Measurements from ENCODE around the gene PANK1. TPM values are rescaled to one million over a fixed set of nuclear protein-coding genes. Genes with fewer than 3 reads are reported as not detected.

Gene PANK1
- total RNA-seq, 2 donors from 2014 or later: 4.5 to 10.5 TPM

DNA sequence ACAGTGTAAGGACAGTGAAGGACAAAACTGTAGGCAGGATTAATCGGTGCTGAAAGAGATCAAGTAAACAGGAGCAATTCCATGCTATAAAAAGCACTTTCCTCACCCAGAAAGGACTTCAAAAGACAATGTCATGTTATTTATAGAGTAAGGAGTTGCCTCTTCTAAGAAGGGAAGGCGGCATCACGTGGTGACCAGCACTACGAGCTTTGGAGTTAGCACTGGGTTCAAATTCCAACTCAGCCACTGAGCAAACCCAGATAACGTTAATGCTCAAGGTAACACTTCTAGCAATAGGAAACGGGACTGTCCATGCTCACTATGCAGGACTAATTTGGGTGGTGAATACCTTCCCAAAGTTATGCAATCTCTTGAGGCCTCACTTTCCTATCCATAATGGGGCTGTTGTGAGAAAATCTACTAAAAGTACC lies 715 bp upstream of the PANK1 start:
- H3K4me1 Mint-ChIP-seq (ENCODE audit: low read depth in 2 of 2): peaks cover 7 to 9% of the 10 kb centered on the region in 2 donors
- H3K27ac Mint-ChIP-seq: peak overlapping the region; percentile 42 to 63
- no peak for DNase-seq (ENCODE audit: low spot score)
- ATAC-seq: no peak
- H3K9me3 Mint-ChIP-seq: no peaks in the 10 kb centered on the region
- H3K27me3 Mint-ChIP-seq: peaks cover 26 to 28% of the 10 kb centered on the region in 2 donors
- H3K4me3 Mint-ChIP-seq: peak overlapping the region; percentile 98
- H3K36me3 Mint-ChIP-seq: no peaks in the 10 kb centered on the region

DNA sequence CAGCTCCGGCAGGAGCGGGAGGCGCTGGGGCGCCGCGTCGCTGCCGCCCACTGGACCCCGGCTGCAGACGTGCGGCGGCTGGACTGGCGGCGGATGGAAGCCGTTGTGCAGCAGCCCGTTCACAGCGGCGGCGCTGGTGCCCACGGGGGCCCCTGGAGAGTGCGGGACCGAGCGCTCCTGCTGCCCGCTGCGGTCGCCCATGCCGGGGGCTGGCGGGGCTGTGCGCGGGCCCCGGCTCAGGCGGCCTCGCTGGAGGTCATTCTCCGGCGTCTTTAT lies 413 bp downstream of the PANK1 start:
- DNase-seq (ENCODE audit: low spot score) (no peak), ATAC-seq (peak; percentile 58 to 69)
- H3K36me3 Mint-ChIP-seq: no peaks in the 10 kb centered on the region
- no peaks in the 10 kb centered on the region for H3K9me3 Mint-ChIP-seq
- H3K27me3 Mint-ChIP-seq: peaks cover 19 to 22% of the 10 kb centered on the region in 2 donors
- H3K4me1 Mint-ChIP-seq (ENCODE audit: low read depth in 2 of 2): peaks cover 7 to 9% of the 10 kb centered on the region in 2 donors
- H3K4me3 Mint-ChIP-seq: no peak overlapping the region
- H3K27ac Mint-ChIP-seq: no peak overlapping the region

DNA sequence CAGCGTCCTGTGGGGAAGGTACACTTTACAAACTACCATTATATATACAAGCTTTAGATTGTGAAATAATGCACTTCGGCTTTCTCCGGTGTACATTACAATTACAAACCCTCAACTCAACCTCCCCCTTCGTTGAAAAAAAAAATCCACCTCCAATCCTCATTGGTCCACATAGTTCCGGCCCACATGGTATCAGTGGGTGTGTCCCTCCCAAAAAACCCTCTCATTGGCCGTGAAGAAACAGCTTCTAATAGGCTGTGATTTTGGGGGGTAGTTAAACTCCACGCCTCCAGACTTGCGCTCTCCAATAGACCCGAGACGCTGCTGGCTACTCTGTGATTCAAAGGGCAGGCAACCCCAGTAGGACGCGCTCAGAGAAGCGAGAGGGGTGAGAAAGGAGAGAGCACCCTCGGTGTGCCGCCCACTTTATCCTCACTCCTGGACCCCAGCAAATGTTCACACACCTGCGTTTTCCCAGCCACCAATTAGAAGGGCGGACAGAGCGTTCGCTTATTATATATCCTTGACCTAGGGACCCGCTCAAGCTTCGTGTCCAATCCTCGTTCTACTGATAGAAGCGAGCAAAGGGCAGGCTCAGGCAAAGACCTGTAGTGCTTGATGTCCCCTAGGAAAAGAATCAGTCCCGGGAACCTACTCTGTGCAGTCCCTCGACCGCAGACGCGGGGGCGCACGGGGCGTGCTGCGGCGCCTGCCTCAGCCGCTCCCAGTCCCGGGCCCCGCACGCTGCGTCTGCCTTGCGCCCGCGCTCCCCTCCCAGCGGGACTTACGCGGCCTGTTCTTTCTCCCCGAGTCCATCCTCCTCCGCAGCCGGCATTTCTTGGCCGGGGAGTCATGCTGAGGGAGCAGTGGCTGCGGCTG lies 991 bp downstream of the PANK1 start:
- Mint-ChIP-seq H3K4me1 (ENCODE audit: low read depth in 2 of 2) (peaks cover 7 to 9% of the 10 kb centered on the region in 2 donors), H3K9me3 (no peaks in the 10 kb centered on the region), H3K27ac (no peak overlapping the region), H3K36me3 (no peaks in the 10 kb centered on the region), H3K27me3 (peaks cover 16 to 18% of the 10 kb centered on the region in 2 donors), H3K4me3 (no peak overlapping the region)
- peak; percentile 92 to 94 for ATAC-seq
- DNase-seq (ENCODE audit: low spot score): peak; percentile 77

DNA sequence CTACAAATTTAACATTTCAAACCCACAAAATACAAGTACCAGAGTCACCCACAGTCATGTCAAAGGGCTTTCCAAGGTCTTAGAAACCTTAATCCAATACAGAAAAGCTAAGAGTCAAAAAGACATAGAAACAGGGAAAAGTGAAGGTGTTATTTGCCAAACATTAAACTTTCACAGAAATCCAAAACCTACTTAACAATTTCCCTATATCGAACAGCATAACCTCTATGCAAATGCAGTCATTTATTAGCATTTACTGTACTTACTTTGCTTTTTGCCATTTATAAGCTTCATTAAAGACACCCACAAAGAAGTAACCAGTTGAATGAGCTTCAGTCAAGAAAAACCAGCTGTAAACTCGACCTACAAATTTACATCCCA lies 1.6 kb downstream of the PANK1 start:
- Mint-ChIP-seq H3K27ac (no peak overlapping the region), H3K36me3 (no peaks in the 10 kb centered on the region), H3K4me3 (no peak overlapping the region)

DNA sequence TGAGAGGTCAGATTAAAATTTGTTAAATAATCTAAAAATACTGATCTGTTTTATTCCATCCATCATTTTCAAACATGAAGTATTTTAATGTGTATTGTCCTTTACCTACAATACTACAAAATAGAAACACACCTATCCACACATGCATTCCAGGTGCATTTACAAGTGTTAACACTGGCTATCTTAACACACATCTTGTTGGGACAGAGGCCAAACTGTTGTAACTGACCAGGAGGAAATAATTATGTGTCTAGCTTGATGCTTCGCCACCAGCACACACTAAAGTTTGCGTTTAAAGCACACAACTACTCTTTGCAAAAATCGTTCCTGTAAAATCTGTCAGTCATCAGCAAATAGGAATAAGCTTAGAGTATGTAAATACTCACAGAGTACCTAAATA lies 2.8 kb downstream of the PANK1 start:
- Mint-ChIP-seq H3K27ac (no peak overlapping the region), H3K27me3 (peaks cover 8 to 9% of the 10 kb centered on the region in 2 donors)
- ATAC-seq: no peak

More for the DNA sequence above, 1.6 kb downstream of the PANK1 start:
- Mint-ChIP-seq H3K27me3 (peaks cover 13 to 15% of the 10 kb centered on the region in 2 donors), H3K9me3 (no peaks in the 10 kb centered on the region), H3K4me1 (ENCODE audit: low read depth in 2 of 2) (peaks cover 7 to 9% of the 10 kb centered on the region in 2 donors)
- DNase-seq (ENCODE audit: low spot score) (no peak), ATAC-seq (no peak)

DNA sequence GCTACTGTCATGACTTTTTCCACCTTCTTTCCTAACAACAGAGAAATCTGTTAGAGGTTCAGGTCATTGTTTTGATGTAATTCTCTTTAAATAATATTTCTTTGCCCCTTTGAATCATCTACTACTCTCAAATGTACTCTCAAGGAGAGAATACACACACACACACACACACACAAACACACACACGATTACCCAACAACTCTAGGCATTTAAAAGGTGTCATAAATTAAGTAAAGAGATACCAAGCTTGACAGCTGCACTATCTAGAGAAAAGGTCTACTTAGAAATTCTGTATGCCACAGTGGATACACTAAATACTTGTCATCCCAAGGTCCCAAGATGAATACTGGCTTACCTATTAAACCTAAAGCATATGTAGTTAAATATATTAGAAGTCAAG lies 4.8 kb downstream of the PANK1 start:
- Mint-ChIP-seq H3K9me3 (no peaks in the 10 kb centered on the region), H3K4me3 (no peak overlapping the region), H3K27ac (no peak overlapping the region)

More for the DNA sequence above, 2.8 kb downstream of the PANK1 start:
- peaks cover 7 to 9% of the 10 kb centered on the region in 2 donors for H3K4me1 Mint-ChIP-seq (ENCODE audit: low read depth in 2 of 2)
- no peaks in the 10 kb centered on the region for H3K9me3 Mint-ChIP-seq
- no peaks in the 10 kb centered on the region for H3K36me3 Mint-ChIP-seq
- H3K4me3 Mint-ChIP-seq: no peak overlapping the region
- no peak for DNase-seq (ENCODE audit: low spot score)

DNA sequence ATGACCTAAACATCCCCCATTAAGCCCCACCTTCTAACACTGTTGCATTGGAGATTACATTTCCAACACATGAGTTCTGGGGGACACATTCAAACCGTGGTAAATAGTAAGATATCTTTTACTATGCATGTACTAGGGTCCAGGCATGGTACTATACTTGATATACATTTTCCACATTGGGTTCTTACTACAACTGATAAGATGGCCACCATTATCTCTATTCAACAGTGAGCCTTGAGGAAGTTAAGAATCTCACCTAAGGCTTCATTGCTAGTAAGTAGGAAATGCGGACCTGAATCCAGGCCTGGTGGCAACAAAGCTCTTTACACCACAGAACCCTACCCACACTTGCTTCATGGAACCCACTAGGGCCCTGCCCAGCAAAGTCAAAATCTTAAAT lies 5.7 kb downstream of the PANK1 start:
- H3K27ac Mint-ChIP-seq: no peak overlapping the region
- no peaks in the 10 kb centered on the region for H3K27me3 Mint-ChIP-seq
- ATAC-seq (no peak), DNase-seq (ENCODE audit: low spot score) (no peak)
- no peak overlapping the region for H3K4me3 Mint-ChIP-seq
- H3K4me1 Mint-ChIP-seq (ENCODE audit: low read depth in 2 of 2): no peaks in the 10 kb centered on the region
- H3K36me3 Mint-ChIP-seq: no peaks in the 10 kb centered on the region
- no peaks in the 10 kb centered on the region for H3K9me3 Mint-ChIP-seq

More for the DNA sequence above, 4.8 kb downstream of the PANK1 start:
- ATAC-seq (no peak), DNase-seq (ENCODE audit: low spot score) (no peak)
- Mint-ChIP-seq H3K4me1 (ENCODE audit: low read depth in 2 of 2) (peaks cover 3% of the 10 kb centered on the region in 2 donors), H3K27me3 (peaks cover 0 to 2% of the 10 kb centered on the region in 2 donors), H3K36me3 (no peaks in the 10 kb centered on the region)

DNA sequence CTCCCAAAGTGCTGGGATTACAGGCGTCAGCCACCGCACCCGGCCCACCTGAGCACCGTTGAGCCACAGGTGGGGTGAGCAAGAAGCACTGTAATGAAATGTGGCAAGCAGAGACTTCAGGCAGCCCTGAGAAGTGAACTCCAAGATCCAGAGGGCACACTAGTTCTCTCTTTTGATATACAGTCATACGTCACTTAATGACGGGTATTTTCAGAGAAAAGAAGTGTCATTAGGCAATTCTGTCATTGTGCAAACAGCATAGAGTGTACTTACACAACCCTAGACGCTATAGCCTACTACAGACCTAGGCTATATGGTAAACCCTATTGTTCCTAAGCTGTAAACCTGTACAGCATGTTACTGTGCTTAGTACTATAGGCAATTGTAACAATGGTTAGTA lies 7.9 kb downstream of the PANK1 start:
- ATAC-seq: no peak
- Mint-ChIP-seq H3K27me3 (no peaks in the 10 kb centered on the region), H3K36me3 (no peaks in the 10 kb centered on the region), H3K4me3 (no peak overlapping the region), H3K4me1 (ENCODE audit: low read depth in 2 of 2) (no peaks in the 10 kb centered on the region), H3K27ac (no peak overlapping the region), H3K9me3 (no peaks in the 10 kb centered on the region)
- DNase-seq (ENCODE audit: low spot score): no peak

DNA sequence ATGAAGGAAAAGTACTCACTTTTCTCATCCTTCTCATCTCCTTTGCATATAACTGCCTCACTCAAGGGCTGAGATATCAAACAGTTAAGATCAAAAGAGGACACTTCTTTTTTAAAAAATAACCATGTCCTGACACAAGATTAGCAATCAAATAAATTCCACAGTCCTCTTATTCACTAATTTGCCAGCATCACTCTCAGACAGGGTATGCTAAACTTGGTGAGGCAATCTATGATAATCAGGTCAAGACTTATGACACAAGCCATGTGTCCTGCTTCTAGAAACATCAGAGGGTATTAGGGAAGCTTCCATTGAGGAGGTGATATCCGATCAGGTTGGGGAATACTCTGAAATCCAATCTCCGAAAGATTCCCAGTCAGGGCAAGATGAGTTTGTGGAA lies 10.4 kb downstream of the PANK1 start:
- Mint-ChIP-seq H3K9me3 (no peaks in the 10 kb centered on the region), H3K4me1 (ENCODE audit: low read depth in 2 of 2) (no peaks in the 10 kb centered on the region), H3K36me3 (no peaks in the 10 kb centered on the region), H3K27me3 (no peaks in the 10 kb centered on the region), H3K4me3 (no peak overlapping the region), H3K27ac (no peak overlapping the region)
- no peak for ATAC-seq
- no peak for DNase-seq (ENCODE audit: low spot score)

DNA sequence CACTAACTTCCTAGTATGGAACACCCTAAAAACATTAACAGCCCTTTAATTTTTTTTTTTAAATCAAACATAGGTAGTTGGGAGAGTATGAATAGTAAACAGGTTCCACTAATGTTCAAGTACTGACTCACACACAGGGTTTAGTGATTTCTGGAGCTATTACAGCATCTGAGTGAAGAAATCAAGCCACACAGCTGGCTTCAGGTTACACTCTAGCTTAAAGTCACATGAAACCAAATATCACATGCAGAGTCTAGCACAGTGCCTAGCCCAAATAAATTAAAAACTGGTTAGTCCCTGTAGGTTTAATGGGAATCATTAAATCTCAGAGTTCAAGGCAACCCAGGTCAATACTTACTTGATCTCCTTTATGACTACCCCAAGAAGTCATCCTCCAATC lies 11.6 kb downstream of the PANK1 start:
- Mint-ChIP-seq H3K4me3 (no peak overlapping the region), H3K27me3 (no peaks in the 10 kb centered on the region), H3K9me3 (no peaks in the 10 kb centered on the region), H3K36me3 (no peaks in the 10 kb centered on the region), H3K4me1 (ENCODE audit: low read depth in 2 of 2) (no peaks in the 10 kb centered on the region), H3K27ac (no peak overlapping the region)
- ATAC-seq (peak in 1 of 2 donors; percentile 41), DNase-seq (ENCODE audit: low spot score) (no peak)

DNA sequence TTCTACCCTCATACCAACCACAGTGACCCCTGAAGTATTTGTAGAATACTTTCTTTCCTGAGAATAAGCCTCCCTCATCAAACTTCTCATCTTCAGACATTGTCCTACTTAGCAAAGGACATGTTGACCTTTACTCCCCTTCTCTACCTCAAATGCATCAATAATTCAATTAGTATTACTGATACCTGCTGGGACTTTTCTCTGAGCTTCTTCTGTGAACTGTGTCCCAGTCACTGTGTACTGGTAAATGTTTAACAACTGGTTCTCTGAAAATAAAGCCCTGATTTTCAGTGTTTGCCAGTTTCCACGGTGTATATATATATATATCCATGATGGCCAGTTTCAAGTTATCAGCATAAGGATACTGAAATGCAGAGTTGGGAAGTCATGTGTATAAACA lies 12.2 kb downstream of the PANK1 start:
- no peaks in the 10 kb centered on the region for H3K36me3 Mint-ChIP-seq

DNA sequence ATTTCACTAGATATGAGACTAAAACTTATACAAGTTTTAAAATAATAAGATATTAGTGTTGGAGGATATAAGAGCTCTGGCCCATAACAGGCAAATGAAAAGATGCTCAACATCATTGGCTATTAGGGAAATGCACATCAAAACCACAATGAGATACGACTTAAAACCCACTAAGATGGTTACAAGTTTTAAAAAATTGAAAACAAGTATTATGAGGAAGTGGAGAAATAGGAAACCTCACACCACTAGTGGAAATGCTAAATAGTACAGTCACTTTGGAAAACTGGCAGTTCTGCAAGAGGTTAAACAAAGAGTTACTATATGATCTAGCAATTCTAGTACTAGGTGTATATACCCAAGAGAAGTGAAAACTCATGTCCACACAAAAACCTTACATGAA lies 17.2 kb downstream of the PANK1 start:
- H3K36me3 Mint-ChIP-seq: no peaks in the 10 kb centered on the region
- H3K27me3 Mint-ChIP-seq: no peaks in the 10 kb centered on the region
- no peak overlapping the region for H3K4me3 Mint-ChIP-seq
- DNase-seq (ENCODE audit: low spot score) (no peak), ATAC-seq (no peak)
- H3K27ac Mint-ChIP-seq: no peak overlapping the region
- H3K9me3 Mint-ChIP-seq: no peaks in the 10 kb centered on the region
- peaks cover 0 to 3% of the 10 kb centered on the region in 2 donors for H3K4me1 Mint-ChIP-seq (ENCODE audit: low read depth in 2 of 2)

More for the DNA sequence above, 12.2 kb downstream of the PANK1 start:
- DNase-seq (ENCODE audit: low spot score) (no peak), ATAC-seq (no peak)
- no peaks in the 10 kb centered on the region for H3K27me3 Mint-ChIP-seq
- H3K27ac Mint-ChIP-seq: no peak overlapping the region
- no peak overlapping the region for H3K4me3 Mint-ChIP-seq
- no peaks in the 10 kb centered on the region for H3K9me3 Mint-ChIP-seq
- H3K4me1 Mint-ChIP-seq (ENCODE audit: low read depth in 2 of 2): no peaks in the 10 kb centered on the region

DNA sequence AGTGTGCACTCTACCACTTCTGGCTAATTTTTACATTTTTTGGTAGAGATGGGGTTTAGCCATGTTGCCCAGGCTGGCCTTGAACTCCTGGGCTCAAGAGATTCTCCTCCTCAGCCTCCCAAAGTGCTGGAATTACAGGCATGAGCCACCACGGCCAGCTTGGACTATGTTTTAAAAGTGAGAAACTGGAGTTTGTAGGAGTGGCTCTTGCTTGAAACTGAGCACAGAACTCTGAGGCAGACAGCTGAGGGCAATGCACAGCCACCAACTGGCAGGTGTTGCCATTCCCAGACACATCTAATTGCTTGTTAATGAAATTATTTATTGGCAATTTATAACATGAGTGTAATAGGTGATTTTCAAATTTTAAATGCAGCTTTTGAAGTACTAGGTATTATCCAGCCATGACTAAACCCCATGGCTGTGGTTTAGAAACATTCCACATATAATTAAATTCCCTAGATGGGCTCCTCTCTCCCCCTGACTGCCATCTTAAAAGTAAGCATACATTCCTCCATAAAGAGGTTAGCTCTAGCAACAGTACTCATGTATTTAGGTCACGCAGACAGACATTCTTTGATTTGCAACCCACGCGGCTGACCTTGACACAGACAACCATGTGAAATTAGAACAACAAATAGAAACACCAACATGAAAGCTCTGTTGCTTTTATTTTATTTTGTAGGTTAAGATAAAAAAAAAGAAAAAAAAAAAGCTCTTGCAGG lies 19.8 kb downstream of the PANK1 start:
- H3K4me3 Mint-ChIP-seq: no peak overlapping the region
- peaks cover 6% of the 10 kb centered on the region for H3K36me3 Mint-ChIP-seq
- no peaks in the 10 kb centered on the region for H3K27me3 Mint-ChIP-seq
- peaks cover 4% of the 10 kb centered on the region for H3K9me3 Mint-ChIP-seq
- no peak for DNase-seq (ENCODE audit: low spot score)
- peaks cover 0 to 3% of the 10 kb centered on the region in 2 donors for H3K4me1 Mint-ChIP-seq (ENCODE audit: low read depth in 2 of 2)
- H3K27ac Mint-ChIP-seq: no peak overlapping the region
- ATAC-seq: no peak

DNA sequence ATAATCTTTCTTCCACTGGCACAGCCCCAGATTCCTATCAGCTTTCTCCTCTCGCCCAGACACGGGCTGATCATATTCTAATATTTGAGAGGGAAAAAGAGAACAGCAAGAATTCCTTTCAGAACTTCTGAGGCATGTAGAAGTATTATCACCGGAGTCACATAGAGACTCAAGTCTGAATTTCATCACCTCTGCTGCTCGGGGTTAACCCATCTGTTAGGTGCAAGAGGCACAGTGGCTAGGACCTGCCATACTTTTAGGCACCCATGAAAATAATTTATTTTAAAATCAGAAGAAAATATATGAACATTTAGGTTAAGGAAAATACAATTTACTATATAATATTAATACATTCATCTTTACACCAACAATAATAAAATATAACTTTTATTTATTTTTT lies 21.0 kb downstream of the PANK1 start:
- peaks cover 6% of the 10 kb centered on the region for H3K36me3 Mint-ChIP-seq
- DNase-seq (ENCODE audit: low spot score): no peak
- no peak overlapping the region for H3K27ac Mint-ChIP-seq
- no peak overlapping the region for H3K4me3 Mint-ChIP-seq
- H3K4me1 Mint-ChIP-seq (ENCODE audit: low read depth in 2 of 2): peaks cover 0 to 3% of the 10 kb centered on the region in 2 donors
- H3K27me3 Mint-ChIP-seq: no peaks in the 10 kb centered on the region
- peaks cover 4% of the 10 kb centered on the region for H3K9me3 Mint-ChIP-seq
- ATAC-seq: no peak
